GM23248 (cell line): ENCODE results near the gene TMEM244. TPM values are rescaled to one million over a fixed set of nuclear protein-coding genes. Genes with fewer than 3 reads are reported as not detected.

Experiments
- DNase-seq: peaks from one replicate; pipeline ENCODE4 v3.0.0-alpha.2; 2015
- H2AFZ ChIP-seq: fragments of 200-600 bp; sonication (generic); 2 replicates; pipeline ENCODE4 v1.6.1; 2016; ENCODE audit warnings: antibody characterized with exemption
- H3F3A ChIP-seq: fragments of 200-600 bp; sonication (generic); 2 replicates; pipeline ENCODE4 v1.6.1; 2016; ENCODE audit warnings: mild to moderate bottlenecking, antibody characterized with exemption, mixed run types; ENCODE audit not compliant: insufficient read depth
- H3K27ac ChIP-seq: fragments of 200-600 bp; sonication (generic); 2 replicates; pipeline ENCODE4 v1.5.1; 2016; ENCODE audit warnings: mild to moderate bottlenecking
- H3K27me3 ChIP-seq: fragments of 200-600 bp; sonication (generic); replicated peaks from 2 replicates; pipeline ENCODE4 v1.6.1; 2016; ENCODE audit warnings: mild to moderate bottlenecking; ENCODE audit not compliant: insufficient read depth
- H3K36me3 ChIP-seq: fragments of 200-600 bp; sonication (generic); 2 replicates; pipeline ENCODE4 v1.6.1; 2016; ENCODE audit warnings: low read depth, mild to moderate bottlenecking
- H3K4me1 ChIP-seq: fragments of 200-600 bp; sonication (generic); 2 replicates; pipeline ENCODE4 v1.6.1; 2016; ENCODE audit warnings: mild to moderate bottlenecking; ENCODE audit not compliant: insufficient read depth
- H3K4me2 ChIP-seq: fragments of 200-600 bp; sonication (generic); one replicate; pipeline ENCODE4 v1.6.1; 2016; ENCODE audit warnings: mild to moderate bottlenecking; ENCODE audit not compliant: unreplicated experiment
- H3K4me3 ChIP-seq: fragments of 200-600 bp; sonication (generic); 2 replicates; pipeline ENCODE4 v1.5.1; 2016; ENCODE audit warnings: mild to moderate bottlenecking
- H3K79me2 ChIP-seq: fragments of 200-600 bp; sonication (generic); 2 replicates; pipeline ENCODE4 v1.6.1; 2016; ENCODE audit warnings: mild to moderate bottlenecking; ENCODE audit not compliant: insufficient read depth
- H3K9ac ChIP-seq: fragments of 200-600 bp; sonication (generic); 2 replicates; pipeline ENCODE4 v1.6.1; 2016; ENCODE audit warnings: mild to moderate bottlenecking
- H3K9me2 ChIP-seq: fragments of 200-600 bp; sonication (generic); 2 replicates; pipeline ENCODE4 v1.6.1; 2016; ENCODE audit warnings: mixed run types, mild to moderate bottlenecking, moderate library complexity; ENCODE audit not compliant: insufficient read depth
- H3K9me3 ChIP-seq: fragments of 200-600 bp; sonication (generic); one replicate; pipeline ENCODE4 v1.6.1; 2017; ENCODE audit warnings: low read depth
- H4K20me1 ChIP-seq: fragments of 200-600 bp; sonication (generic); 2 replicates; pipeline ENCODE4 v1.6.0; 2016; ENCODE audit not compliant: insufficient read depth
- EZH2 ChIP-seq: fragments of 200-600 bp; sonication (generic); IDR thresholded peaks from 2 replicates; pipeline ENCODE4 v1.6.1; 2018; ENCODE audit warnings: antibody characterized with exemption, mild to moderate bottlenecking; ENCODE audit not compliant: insufficient read depth, poor library complexity, severe bottlenecking
- EZH2phosphoT487 ChIP-seq: fragments of 200-600 bp; sonication (generic); IDR thresholded peaks from 2 replicates; pipeline ENCODE4 v1.6.1; 2018; ENCODE audit warnings: antibody characterized with exemption, moderate library complexity, mild to moderate bottlenecking, low read depth; ENCODE audit not compliant: insufficient read depth
- whole genome bisulfite sequencing, 2 experiments: methylation state at CpG; one replicate each; pipeline ENCODE4 v1.1.6; 2015 to 2017; ENCODE audit warnings: low lambda C conversion rate in 2 of 2, low coverage in 1 of 2; ENCODE audit errors: missing lambda C conversion rate in 2 of 2; 5-methylcytosine and 5-hydroxymethylcytosine counted together
- in situ Hi-C: fragments of 300-500 bp; cut with MboI; formaldehyde crosslinking; loops from 2 replicates; pipeline ENCODE4 v1.15.0; 2020
- polyA plus RNA-seq: library from polyadenylated mRNA; unstranded; fragments of >200 nt; fragmentation: Nextera tagmentation; extraction: Ambion mirVana; gene quantifications from 2 replicates; pipeline ENCODE4 v1.2.1, GENCODE V29; 2016
- total RNA-seq: library from RNA; depleted of rRNA; stranded (reverse); fragments of >200 nt; shearing (Covaris generic); gene quantifications from 2 replicates; pipeline ENCODE4 v1.2.3, GENCODE V29; 2014

The TMEM244 gene
- total and polyA plus RNA-seq, 2 experiments from 2014 or later = not detected

- no peak for TF ChIP-seq EZH2
- TF ChIP-seq EZH2phosphoT487 = no peak
- Histone ChIP-seq H3F3A (no peaks in the 10 kb centered on the region), H3K9me3 (peaks cover 3% of the 10 kb centered on the region), H3K27me3 (no peaks in the 10 kb centered on the region), H3K4me3 (no peak overlapping the region), H3K9me2 (no peaks in the 10 kb centered on the region), H3K79me2 (no peaks in the 10 kb centered on the region), H3K9ac (no peak overlapping the region), H3K4me1 (no peaks in the 10 kb centered on the region), H3K36me3 (no peaks in the 10 kb centered on the region), H3K4me2 (no peak overlapping the region), H4K20me1 (no peaks in the 10 kb centered on the region), H2AFZ (no peak overlapping the region), H3K27ac (no peak overlapping the region)
- in situ Hi-C loops = no loop called here
- DNase-seq = no peak
Measured at GRCh38 chr6:129903082-129903481, 42.0 kb upstream of the TMEM244 start.

GRCh38 chr6:129902681-129903080 is 41.6 kb upstream of the TMEM244 start:
- Histone ChIP-seq H3K27me3 (no peaks in the 10 kb centered on the region), H3K79me2 (no peaks in the 10 kb centered on the region), H3K9me2 (no peaks in the 10 kb centered on the region), H3K9ac (no peak overlapping the region), H3K4me1 (no peaks in the 10 kb centered on the region), H3K9me3 (peaks cover 3% of the 10 kb centered on the region), H3K27ac (no peak overlapping the region), H4K20me1 (no peaks in the 10 kb centered on the region), H3K36me3 (no peaks in the 10 kb centered on the region), H3K4me2 (no peak overlapping the region), H2AFZ (no peak overlapping the region), H3F3A (no peaks in the 10 kb centered on the region), H3K4me3 (no peak overlapping the region)
- in situ Hi-C loops = no loop called here
- no peak for TF ChIP-seq EZH2phosphoT487
- no peak for TF ChIP-seq EZH2
- no peak for DNase-seq
- 70 to 89% methylated on average over 1 of the region's 1 CpG for WGBS, 2 experiments

- Histone ChIP-seq H3K79me2 (no peaks in the 10 kb centered on the region), H3K9me3 (peaks cover 3% of the 10 kb centered on the region), H3K4me2 (no peak overlapping the region), H3K4me3 (no peak overlapping the region), H2AFZ (no peak overlapping the region), H3K36me3 (no peaks in the 10 kb centered on the region), H3K27ac (no peak overlapping the region), H3K4me1 (no peaks in the 10 kb centered on the region), H3K9ac (no peak overlapping the region), H3K27me3 (no peaks in the 10 kb centered on the region), H4K20me1 (no peaks in the 10 kb centered on the region), H3K9me2 (no peaks in the 10 kb centered on the region), H3F3A (no peaks in the 10 kb centered on the region)
- TF ChIP-seq EZH2 (no peak), EZH2phosphoT487 (no peak)
- in situ Hi-C loops = no loop called here
- peak; percentile 9 for DNase-seq
Measured at GRCh38 chr6:129901910-129902309, 40.8 kb upstream of the TMEM244 start.

GRCh38 chr6:129895692-129896091 is 34.6 kb upstream of the TMEM244 start:
- Histone ChIP-seq H3K36me3 (no peaks in the 10 kb centered on the region), H3F3A (peaks cover 3% of the 10 kb centered on the region), H3K9ac (no peak overlapping the region), H3K4me3 (no peak overlapping the region), H4K20me1 (no peaks in the 10 kb centered on the region), H3K9me2 (no peaks in the 10 kb centered on the region), H2AFZ (no peak overlapping the region), H3K4me1 (peaks cover 9% of the 10 kb centered on the region; the same call in 1 of the 2 replicates), H3K27ac (no peak overlapping the region), H3K79me2 (no peaks in the 10 kb centered on the region), H3K9me3 (no peaks in the 10 kb centered on the region), H3K4me2 (no peak overlapping the region), H3K27me3 (no peaks in the 10 kb centered on the region)
- DNase-seq = peak; percentile 40
- in situ Hi-C loops = no loop called here
- TF ChIP-seq EZH2phosphoT487 (no peak), EZH2 (no peak)

GRCh38 chr6:129894921-129895320 is 33.8 kb upstream of the TMEM244 start:
- Histone ChIP-seq H3K4me3 (no peak overlapping the region), H3K79me2 (no peaks in the 10 kb centered on the region), H2AFZ (no peak overlapping the region), H3K9me2 (no peaks in the 10 kb centered on the region), H3F3A (peaks cover 10% of the 10 kb centered on the region), H3K9ac (no peak overlapping the region), H4K20me1 (no peaks in the 10 kb centered on the region), H3K9me3 (no peaks in the 10 kb centered on the region), H3K4me1 (peaks cover 13% of the 10 kb centered on the region; the same call in 1 of the 2 replicates), H3K27me3 (no peaks in the 10 kb centered on the region), H3K27ac (no peak overlapping the region), H3K36me3 (no peaks in the 10 kb centered on the region), H3K4me2 (no peak overlapping the region)
- TF ChIP-seq EZH2phosphoT487 (no peak), EZH2 (no peak)
- WGBS, 2 experiments = 32 to 33% methylated on average over 3 of the region's 3 CpGs
- DNase-seq = peak; percentile 46
- in situ Hi-C loops = no loop called here
